Right lobe of liver (tissue), 6 donors: ENCODE measurements around the gene PLCXD1. TPM values are rescaled to one million over a fixed set of nuclear protein-coding genes. Genes with fewer than 3 reads are reported as not detected.

Source experiments
- ATAC-seq, 4 donors: fragments of 200-7000 bp; cut with Tn5 transposase; one replicate each; pipeline ENCODE4 v1.9.1; 2020; ENCODE audit warnings: mild to moderate bottlenecking in 4 of 4, moderate library complexity in 4 of 4
- DNase-seq, 3 donors: peaks; one replicate each; pipeline ENCODE4 v3.0.0-alpha.2; 2020
- H3K27ac ChIP-seq, 3 donors: fragments of 200-600 bp; one replicate each; pipeline ENCODE4 v1.8.0; 2022
- H3K27me3 ChIP-seq, 2 donors: fragments of 200-600 bp; one replicate each; pipeline ENCODE4 v1.8.0; 2022
- H3K36me3 ChIP-seq, 4 donors: fragments of 200-600 bp; sonication (generic) in 1 of 4; one replicate each; pipeline versions ENCODE4 v1.5.1 to v1.8.0; 2017 to 2022; ENCODE audit warnings: control low read depth in 1 of 4
- H3K4me1 ChIP-seq, 4 donors: fragments of 200-600 bp; sonication (generic) in 1 of 4; one replicate each; pipeline versions ENCODE4 v1.5.1 to v1.8.0; 2017 to 2022; ENCODE audit warnings: control low read depth in 1 of 4
- H3K4me3 ChIP-seq, 3 donors: fragments of 200-600 bp; one replicate each; pipeline ENCODE4 v1.8.0; 2022
- H3K9me3 ChIP-seq, 4 donors: fragments of 200-600 bp; sonication (generic) in 1 of 4; one replicate each; pipeline versions ENCODE4 v1.5.1 to v1.8.0; 2017 to 2022; ENCODE audit warnings: control low read depth in 1 of 4
- CTCF ChIP-seq, 4 donors: fragments of 200-600 bp in 3 of 4; fragments of 450-650 bp in 1 of 4; IDR thresholded peaks; one replicate each; pipeline versions ENCODE4 v1.5.1 to v1.8.0; 2016 to 2022; ENCODE audit warnings: antibody characterized with exemption in 4 of 4, mild to moderate bottlenecking in 2 of 4
- POLR2A ChIP-seq: fragments of 450-650 bp; IDR thresholded peaks from one replicate; pipeline ENCODE4 v1.6.1; 2017; ENCODE audit warnings: antibody characterized with exemption, mild to moderate bottlenecking
- WGBS: methylation state at CpG from one replicate; pipeline ENCODE4 v1.1.6; 2018; ENCODE audit warnings: low coverage, low lambda C conversion rate; ENCODE audit not compliant: insufficient coverage; ENCODE audit errors: missing lambda C conversion rate; 5-methylcytosine and 5-hydroxymethylcytosine counted together
- intact Hi-C, 2 donors: fragments of 100-400 bp; cut with DNase I; formaldehyde crosslinking; loops; one replicate each; pipeline versions ENCODE4 v1.11.2 to v1.14.1; 2022
- total RNA-seq, 6 experiments: library from RNA; depleted of rRNA in 2 of 6; stranded (reverse); fragments of >200 nt in 2 of 6; fragmentation: NEBNext Ultra II Directional in 3 of 6; extraction: Animal tissue kit (Norgen Biotek cat#: 25700) in 3 of 6; gene quantifications; one replicate each; pipeline versions ENCODE4 v1.1.0 to v1.2.4, GENCODE V29; 2016 to 2023
- donor health status: DM: no; HTN: yes; CAD: no.
- donor health status: DM: no; HTN: no; CAD: no.
- donor health status: DM: no; HTN: no; CAD: no.
- donor health status: DM: no; HTN: yes; CAD: no.
- donor health status: DM: no; HTN: yes; CAD: no.

The PLCXD1 gene
- total RNA-seq, 6 experiments from 2014 or later: 3.4 to 11.2 (median 5.1) TPM

GRCh38 chrX:341541-342101 is 60.4 kb downstream of the PLCXD1 start:
- no peaks in the 10 kb centered on the region for H3K36me3 ChIP-seq
- H3K27ac ChIP-seq: no peak overlapping the region
- DNase-seq (peak in 2 of 3 donors; percentile 11 to 35), ATAC-seq (no peak)
- H3K4me3 ChIP-seq: no peak overlapping the region
- no peaks in the 10 kb centered on the region for H3K4me1 ChIP-seq
- no peaks in the 10 kb centered on the region for H3K9me3 ChIP-seq
- WGBS: 90% methylated on average over 4 of the region's 36 CpGs
- TF ChIP-seq POLR2A (no peak), CTCF (IDR thresholded peaks at IDR 0.05) (no peak)
- H3K27me3 ChIP-seq: no peaks in the 10 kb centered on the region
- intact Hi-C loops: no loop called here

GRCh38 chrX:344371-344901 is 63.3 kb downstream of the PLCXD1 start:
- DNase-seq (peak in 1 of 3 donors; percentile 48), ATAC-seq (no peak)
- H3K27ac ChIP-seq: no peak overlapping the region
- intact Hi-C loops: no loop called here
- no peak overlapping the region for H3K4me3 ChIP-seq
- no peaks in the 10 kb centered on the region for H3K4me1 ChIP-seq
- H3K27me3 ChIP-seq: no peaks in the 10 kb centered on the region
- TF ChIP-seq POLR2A (no peak), CTCF (IDR thresholded peaks at IDR 0.05) (no peak)
- WGBS: 100% methylated on average over 7 of the region's 47 CpGs
- no peaks in the 10 kb centered on the region for H3K9me3 ChIP-seq
- no peaks in the 10 kb centered on the region for H3K36me3 ChIP-seq

GRCh38 chrX:345020-345925 is 64.1 kb downstream of the PLCXD1 start:
- Histone ChIP-seq H3K9me3 (no peaks in the 10 kb centered on the region), H3K36me3 (no peaks in the 10 kb centered on the region), H3K27ac (no peak overlapping the region), H3K27me3 (no peaks in the 10 kb centered on the region), H3K4me1 (no peaks in the 10 kb centered on the region), H3K4me3 (no peak overlapping the region)
- intact Hi-C loops: no loop called here
- TF ChIP-seq POLR2A: no peak
- no peak for TF ChIP-seq CTCF (IDR thresholded peaks at IDR 0.05)
- DNase-seq: peak in 2 of 3 donors; percentile 15 to 39
- WGBS: 92% methylated on average over 19 of the region's 63 CpGs
- ATAC-seq: no peak

DNA sequence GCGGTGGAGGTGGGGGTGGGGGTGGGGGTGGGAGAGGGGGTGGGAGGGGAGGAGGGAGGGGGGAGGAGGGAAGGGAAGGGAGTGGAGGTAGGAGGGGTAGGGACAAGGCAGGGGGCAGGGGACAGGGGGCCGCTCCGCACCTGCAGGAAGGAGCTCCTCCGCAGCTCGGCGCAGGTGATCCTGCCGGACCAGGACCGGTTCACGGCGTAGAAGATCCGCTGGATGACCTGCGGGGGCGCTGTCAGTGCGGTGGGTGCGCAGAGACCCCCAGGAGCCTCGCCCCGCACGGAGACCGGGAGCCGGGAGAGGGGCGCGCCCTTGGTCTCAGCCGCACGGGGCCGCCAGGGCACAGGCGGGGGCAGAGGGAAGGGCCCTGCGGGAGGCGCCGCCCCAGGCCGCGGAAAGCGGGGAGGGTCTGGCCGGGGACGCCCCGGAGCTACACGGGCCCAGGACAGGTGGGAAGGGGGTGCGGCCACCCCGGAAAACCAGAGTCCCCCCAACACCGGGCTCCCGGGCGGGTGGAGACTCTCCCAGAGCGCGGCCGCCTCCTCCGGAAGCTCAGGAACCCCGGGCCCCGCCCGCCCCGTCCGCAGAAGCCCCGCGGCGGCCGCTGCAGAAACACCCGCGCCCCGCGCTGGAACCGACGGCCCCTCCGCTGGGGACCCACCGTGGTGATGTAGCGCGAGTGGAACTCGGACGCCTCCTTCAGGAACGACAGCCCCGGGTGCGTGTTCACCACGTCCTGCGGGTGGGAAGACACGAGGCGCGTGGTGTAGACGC is 65.0 kb downstream of the PLCXD1 start:
- Histone ChIP-seq H3K9me3 (no peaks in the 10 kb centered on the region), H3K27ac (no peak overlapping the region), H3K4me3 (no peak overlapping the region), H3K36me3 (no peaks in the 10 kb centered on the region), H3K4me1 (no peaks in the 10 kb centered on the region), H3K27me3 (no peaks in the 10 kb centered on the region)
- DNase-seq (peak in 2 of 3 donors; percentile 16 to 46), ATAC-seq (no peak)
- TF ChIP-seq POLR2A (no peak), CTCF (IDR thresholded peaks at IDR 0.05) (no peak)
- intact Hi-C loops: no loop called here
- 95% methylated on average over 19 of the region's 75 CpGs for WGBS
